Germinal center (tissue), 1 donor: ENCODE data around the gene ZSWIM5.
"Not testable (repeated sequence)": the region's sequence is repeated elsewhere in the genome, so short reads cannot be mapped to it uniquely, and the experiment has no call there.

Source experiments
- DNase-seq: peaks from one replicate; pipeline ENCODE4 v3.0.0; 2012; ENCODE audit warnings: mixed read lengths, low spot score

The ZSWIM5 gene

GRCh38 chr1:45084562-45084961 lies 121.8 kb downstream of the ZSWIM5 start:
- DNase-seq = no peak

GRCh38 chr1:45079533-45079932 lies 126.9 kb downstream of the ZSWIM5 start:
- DNase-seq = no peak

- not testable (repeated sequence) for DNase-seq
Observed at GRCh38 chr1:45076959-45077358, 129.4 kb downstream of the ZSWIM5 start.

- no peak for DNase-seq
Observed at GRCh38 chr1:45071567-45071966, 134.8 kb downstream of the ZSWIM5 start.

GRCh38 chr1:45067806-45068205 lies 138.6 kb downstream of the ZSWIM5 start:
- DNase-seq = no peak

GRCh38 chr1:45065083-45065482 lies 141.3 kb downstream of the ZSWIM5 start:
- no peak for DNase-seq

- not testable (repeated sequence) for DNase-seq
Observed at GRCh38 chr1:45062463-45062862, 143.9 kb downstream of the ZSWIM5 start.

GRCh38 chr1:45059829-45060228 lies 146.6 kb downstream of the ZSWIM5 start:
- no peak for DNase-seq

GRCh38 chr1:45057542-45057941 lies 148.9 kb downstream of the ZSWIM5 start:
- DNase-seq = no peak

GRCh38 chr1:45051005-45051772 lies 155.2 kb downstream of the ZSWIM5 start:
- DNase-seq = no peak

- no peak for DNase-seq
Observed at GRCh38 chr1:45047032-45047431, 159.4 kb downstream of the ZSWIM5 start.

- DNase-seq = no peak
Observed at GRCh38 chr1:45044916-45045315, 161.5 kb downstream of the ZSWIM5 start.

- no peak for DNase-seq
Observed at GRCh38 chr1:45043094-45043493, 163.3 kb downstream of the ZSWIM5 start.

- DNase-seq = no peak
Observed at GRCh38 chr1:45040297-45040696, 166.1 kb downstream of the ZSWIM5 start.

- DNase-seq = no peak
Observed at GRCh38 chr1:45038661-45039364, 167.6 kb downstream of the ZSWIM5 start.

GRCh38 chr1:45038240-45038639 lies 168.2 kb downstream of the ZSWIM5 start:
- no peak for DNase-seq

- DNase-seq = no peak
Observed at GRCh38 chr1:45037456-45037855, 168.9 kb downstream of the ZSWIM5 start.

- no peak for DNase-seq
Observed at GRCh38 chr1:45035631-45036301, 170.6 kb downstream of the ZSWIM5 start.

GRCh38 chr1:45033356-45033755 lies 173.0 kb downstream of the ZSWIM5 start:
- DNase-seq = peak; percentile 44

- no peak for DNase-seq
Observed at GRCh38 chr1:45032837-45033236, 173.6 kb downstream of the ZSWIM5 start.

- no peak for DNase-seq
Observed at GRCh38 chr1:45026446-45026845, 180.0 kb downstream of the ZSWIM5 start.

GRCh38 chr1:45023663-45024062 lies 182.7 kb downstream of the ZSWIM5 start:
- DNase-seq = no peak
